ENCODE results near the gene TBC1D14. TPM values are rescaled to one million over a fixed set of nuclear protein-coding genes. Genes with fewer than 3 reads are reported as not detected.

Gene TBC1D14
- total RNA-seq, 2 experiments from 2014 or later: 38.4 to 44.1 TPM

- Histone ChIP-seq H3K79me2 (ENCODE audit: insufficient read depth, low read depth, low read length) (no peaks in the 10 kb centered on the region), H3K27ac (ENCODE audit: low read depth, low read length, poor library complexity, severe bottlenecking) (no peak overlapping the region)
- intact Hi-C loops (cut with micrococcal nuclease; ENCODE audit: unreplicated experiment): no loop called here
These were observed 5.7 kb downstream of the TBC1D14 start for GRCh38 chr4:6915041-6916005.

GRCh38 chr4:6916069-6916586, 6.5 kb downstream of the TBC1D14 start:
- ChIA-PET POLR2A (interaction anchor here (0.5 to 0.7 kb wide), 3 partner anchors 16 to 70 kb away, joined by 3 to 4 read pairs (median 3); no protein-coding TSS in a partner anchor), CTCF (ENCODE audit: unreplicated experiment) (interaction anchor here (0.5 kb wide), 1 partner anchor 127 kb away, joined by 3 read pairs; a partner anchor contains a TSS)
- Histone ChIP-seq H3K4me1 (ENCODE audit: insufficient read depth, low read length, poor library complexity, severe bottlenecking) (peaks cover 37% of the 10 kb centered on the region), H3K9me3 (ENCODE audit: low read length) (no peaks in the 10 kb centered on the region), H3K27ac (ENCODE audit: low read depth, low read length, poor library complexity, severe bottlenecking) (no peak overlapping the region), H3K4me2 (ENCODE audit: low read length) (no peak overlapping the region), H3K4me3 (ENCODE audit: low read depth, low read length, poor library complexity, severe bottlenecking) (no peak overlapping the region), H4K20me1 (ENCODE audit: insufficient read depth, low read length) (no peaks in the 10 kb centered on the region), H3K36me3 (ENCODE audit: insufficient read depth, low read length) (no peaks in the 10 kb centered on the region), H3K9me2 (ENCODE audit: insufficient read depth, low read length) (no peaks in the 10 kb centered on the region), H2AFZ (ENCODE audit: low read length) (no peak overlapping the region), H3K79me2 (ENCODE audit: insufficient read depth, low read depth, low read length) (no peaks in the 10 kb centered on the region)
- intact Hi-C loops (cut with micrococcal nuclease; ENCODE audit: unreplicated experiment): no loop called here
- no peak for TF ChIP-seq CTCF (conservative IDR thresholded peaks at IDR 0.05; ENCODE audit: low read length)
- TF ChIP-seq EZH2phosphoT487 (IDR thresholded peaks at IDR 0.05; ENCODE audit: borderline replicate concordance, low read depth, low read length): no peak
- DNase-seq (ENCODE audit: low spot score): no peak
- BruUV-seq (replicated peaks): no TSS peak

More at GRCh38 chr4:6915041-6916005, 5.7 kb downstream of the TBC1D14 start:
- DNase-seq (ENCODE audit: low spot score): no peak
- Histone ChIP-seq H3K4me3 (ENCODE audit: low read depth, low read length, poor library complexity, severe bottlenecking) (no peak overlapping the region), H3K9me3 (ENCODE audit: low read length) (no peaks in the 10 kb centered on the region), H4K20me1 (ENCODE audit: insufficient read depth, low read length) (no peaks in the 10 kb centered on the region), H3K9me2 (ENCODE audit: insufficient read depth, low read length) (no peaks in the 10 kb centered on the region), H2AFZ (ENCODE audit: low read length) (no peak overlapping the region), H3K36me3 (ENCODE audit: insufficient read depth, low read length) (no peaks in the 10 kb centered on the region), H3K4me1 (ENCODE audit: insufficient read depth, low read length, poor library complexity, severe bottlenecking) (peaks cover 45% of the 10 kb centered on the region), H3K4me2 (ENCODE audit: low read length) (no peak overlapping the region)
- no peak for TF ChIP-seq CTCF (conservative IDR thresholded peaks at IDR 0.05; ENCODE audit: low read length)
- TF ChIP-seq EZH2phosphoT487 (IDR thresholded peaks at IDR 0.05; ENCODE audit: borderline replicate concordance, low read depth, low read length): no peak
- no TSS peak for BruUV-seq (replicated peaks)
- ChIA-PET CTCF (ENCODE audit: unreplicated experiment) (no interaction called here), POLR2A (interaction anchor here (0.7 kb wide), 2 partner anchors 64 to 71 kb away, joined by 3 read pairs; no protein-coding TSS in a partner anchor)
